ENCODE measurements around the gene PLCG1.

Gene PLCG1

DNA sequence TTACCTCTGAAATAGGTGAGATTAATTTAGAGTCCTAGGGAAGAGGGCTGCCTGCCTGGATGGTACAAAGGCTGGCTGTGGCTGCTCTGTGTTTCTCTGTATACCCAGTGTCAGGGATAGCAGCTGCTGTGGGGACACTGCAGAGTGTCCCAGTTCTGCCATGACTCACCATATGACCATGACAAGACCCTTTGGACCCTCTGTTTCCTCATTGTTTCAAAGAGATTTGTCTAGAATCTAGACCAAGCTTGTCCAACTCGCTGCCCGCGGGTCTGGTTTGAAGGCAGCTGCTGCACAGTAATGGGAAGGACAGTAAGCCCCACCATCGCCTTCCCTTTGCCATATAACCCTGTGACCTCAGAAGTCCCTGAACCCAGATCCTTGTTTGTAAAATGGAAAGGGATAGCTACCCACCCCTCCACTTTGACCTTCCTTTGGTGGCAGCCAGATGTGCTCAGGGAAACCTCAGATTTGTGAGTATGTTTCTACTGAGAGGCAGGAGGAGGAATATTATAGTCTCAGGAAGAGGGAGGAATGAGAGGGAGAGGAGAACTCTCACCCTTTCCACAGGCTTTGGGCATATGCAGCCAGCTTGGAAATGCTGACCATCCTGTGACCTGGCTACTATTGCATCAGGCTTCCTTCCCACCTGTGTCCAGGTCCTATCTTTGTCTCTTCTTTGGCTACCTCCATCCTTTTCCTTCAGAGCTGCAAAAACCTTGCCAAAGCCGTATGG, 14.0 kb downstream of the PLCG1 start:
- Histone ChIP-seq H3K9ac (ENCODE audit: low read length) (no peak overlapping the region), H3K9me3 (ENCODE audit: control insufficient read depth, low read length) (no peaks in the 10 kb centered on the region), H3K4me3 (ENCODE audit: low read length) (no peak overlapping the region), H3K36me3 (ENCODE audit: control insufficient read depth, insufficient read depth, low read length) (no peaks in the 10 kb centered on the region), H3K4me1 (ENCODE audit: control insufficient read depth, insufficient read depth, low read length) (peaks cover 21% of the 10 kb centered on the region), H3K27me3 (ENCODE audit: control insufficient read depth, insufficient read depth, low read length) (no peaks in the 10 kb centered on the region)

DNA sequence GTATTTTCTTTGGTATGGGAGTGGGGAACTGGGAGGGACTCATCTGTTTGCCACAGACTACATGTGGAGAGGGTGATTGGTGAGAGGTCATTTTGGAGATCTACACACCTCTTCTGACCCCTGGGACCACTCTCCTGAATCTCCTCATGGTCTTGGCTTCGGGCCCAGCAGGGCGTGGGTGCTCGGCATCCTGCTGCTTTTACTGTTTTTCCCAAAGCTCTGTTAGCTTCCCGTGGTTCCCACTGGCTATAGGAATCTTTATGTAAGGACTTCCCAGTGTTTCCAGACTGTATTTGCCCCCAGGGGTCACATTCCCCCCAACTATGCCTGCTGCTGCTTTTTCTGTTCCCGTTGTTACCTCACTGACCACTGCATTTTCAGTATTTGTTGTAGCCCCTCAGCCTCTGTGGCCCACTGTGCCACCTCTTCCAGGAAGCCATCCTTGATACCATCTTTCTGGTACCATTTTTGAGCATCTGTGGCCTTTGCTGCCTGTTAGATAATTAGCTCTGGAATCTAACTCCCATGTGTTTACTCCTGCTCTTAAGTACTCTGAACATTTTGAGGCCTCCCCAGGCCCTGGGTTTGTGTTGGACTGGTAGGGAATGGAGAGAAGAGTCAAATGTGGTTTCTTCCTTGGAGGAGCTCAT, 14.9 kb downstream of the PLCG1 start:
- Histone ChIP-seq H3K9ac (ENCODE audit: low read length) (no peak overlapping the region), H3K4me3 (ENCODE audit: low read length) (no peak overlapping the region), H3K9me3 (ENCODE audit: control insufficient read depth, low read length) (no peaks in the 10 kb centered on the region), H3K4me1 (ENCODE audit: control insufficient read depth, insufficient read depth, low read length) (peaks cover 17% of the 10 kb centered on the region), H3K27me3 (ENCODE audit: control insufficient read depth, insufficient read depth, low read length) (no peaks in the 10 kb centered on the region), H3K36me3 (ENCODE audit: control insufficient read depth, insufficient read depth, low read length) (no peaks in the 10 kb centered on the region)

DNA sequence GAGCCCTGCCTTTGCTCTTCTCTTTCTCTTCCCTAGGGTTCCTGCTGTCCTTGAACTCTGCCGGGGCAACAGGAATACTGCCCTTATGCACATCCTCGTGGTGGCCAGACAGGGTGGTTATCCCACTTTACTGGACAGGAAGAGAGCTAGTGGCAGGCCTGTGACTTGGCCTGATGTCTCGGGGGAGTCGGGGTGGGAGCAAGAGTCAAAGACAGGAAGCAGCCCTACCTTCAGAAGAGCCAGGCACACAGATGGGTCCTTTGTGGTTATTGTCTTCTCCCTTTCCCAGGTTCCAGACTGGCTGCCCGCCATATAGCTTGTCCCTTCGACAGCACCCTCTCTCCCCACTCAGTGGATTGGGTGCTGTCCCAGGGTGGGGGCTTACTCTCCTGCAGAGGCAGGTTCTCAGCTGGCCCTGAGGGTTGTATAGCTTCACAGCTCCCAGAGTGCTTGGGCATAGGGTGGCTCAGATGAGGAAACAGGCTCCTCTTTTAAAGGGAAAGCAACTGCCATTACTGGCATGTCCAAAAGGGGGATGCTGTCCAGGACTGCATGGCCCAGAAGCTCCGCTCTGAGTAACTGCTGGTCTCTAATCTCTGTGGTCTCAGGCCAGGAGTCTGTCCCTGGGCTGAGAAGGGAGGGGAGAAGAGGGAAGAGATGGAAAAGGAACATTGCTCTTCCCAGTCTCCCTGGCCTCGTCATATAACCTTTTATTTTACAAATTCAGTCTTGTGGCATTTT, 17.3 kb downstream of the PLCG1 start:
- H3K9me3 ChIP-seq (ENCODE audit: control insufficient read depth, low read length), result no peaks in the 10 kb centered on the region
- no peak overlapping the region for H3K4me3 ChIP-seq (ENCODE audit: low read length)
- H3K27me3 ChIP-seq (ENCODE audit: control insufficient read depth, insufficient read depth, low read length), result no peaks in the 10 kb centered on the region
- no peaks in the 10 kb centered on the region for H3K36me3 ChIP-seq (ENCODE audit: control insufficient read depth, insufficient read depth, low read length)
- H3K9ac ChIP-seq (ENCODE audit: low read length), result no peak overlapping the region
- H3K4me1 ChIP-seq (ENCODE audit: control insufficient read depth, insufficient read depth, low read length), result peaks cover 14% of the 10 kb centered on the region

DNA sequence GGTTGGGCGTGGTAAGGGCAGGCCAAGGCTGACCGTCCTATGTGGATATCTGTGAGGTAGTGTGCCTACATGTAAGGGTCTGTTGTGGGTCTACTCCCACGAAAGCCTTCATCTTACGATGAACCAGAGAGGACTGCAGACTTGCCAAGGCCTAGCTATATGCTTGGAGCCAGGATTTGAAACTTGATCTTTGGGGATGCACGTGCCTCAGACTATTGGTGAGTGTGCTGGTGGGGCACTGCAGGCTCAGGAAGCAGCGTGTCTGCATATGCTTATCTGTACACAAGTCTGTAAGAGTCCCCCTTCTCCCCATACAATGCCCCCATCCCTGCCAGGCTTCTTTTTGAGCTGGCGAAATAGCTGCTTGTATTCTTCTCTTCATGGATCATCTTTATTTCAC, 17.9 kb downstream of the PLCG1 start:
- peaks cover 7% of the 10 kb centered on the region for H3K4me1 ChIP-seq (ENCODE audit: control insufficient read depth, insufficient read depth, low read length)
- no peaks in the 10 kb centered on the region for H3K27me3 ChIP-seq (ENCODE audit: control insufficient read depth, insufficient read depth, low read length)
- no peak overlapping the region for H3K4me3 ChIP-seq (ENCODE audit: low read length)
- H3K9ac ChIP-seq (ENCODE audit: low read length), result no peak overlapping the region
- no peaks in the 10 kb centered on the region for H3K36me3 ChIP-seq (ENCODE audit: control insufficient read depth, insufficient read depth, low read length)
- no peaks in the 10 kb centered on the region for H3K9me3 ChIP-seq (ENCODE audit: control insufficient read depth, low read length)

DNA sequence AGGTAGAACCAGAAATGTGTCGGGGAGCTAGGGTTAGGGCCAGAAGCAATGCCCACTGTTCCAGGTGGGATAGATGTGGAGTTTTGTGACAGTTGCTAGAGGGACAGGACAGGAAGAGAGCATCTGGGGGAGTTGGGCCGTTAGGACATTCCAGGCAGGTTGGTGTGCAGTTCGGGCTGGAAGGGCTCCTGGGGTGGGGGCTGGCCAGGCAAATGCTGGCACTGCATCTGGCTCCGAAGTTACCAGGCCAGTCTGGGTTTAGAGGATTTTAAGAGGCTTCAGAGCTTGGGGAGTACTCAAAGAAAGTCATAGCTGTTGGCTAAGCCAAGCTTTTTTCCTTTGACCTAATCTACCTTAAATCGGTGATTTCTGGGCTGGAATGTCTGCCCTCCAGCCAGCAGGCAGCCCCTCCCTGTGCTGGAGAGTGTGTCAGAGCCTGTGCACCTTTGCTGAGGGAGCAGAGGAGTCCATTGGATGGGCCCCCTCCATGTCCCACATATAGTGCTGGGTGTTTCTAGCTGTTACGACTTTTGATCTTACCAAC, 20.8 kb downstream of the PLCG1 start:
- H3K9ac ChIP-seq (ENCODE audit: low read length), result no peak overlapping the region
- H3K27me3 ChIP-seq (ENCODE audit: control insufficient read depth, insufficient read depth, low read length), result no peaks in the 10 kb centered on the region
- no peaks in the 10 kb centered on the region for H3K9me3 ChIP-seq (ENCODE audit: control insufficient read depth, low read length)
- no peaks in the 10 kb centered on the region for H3K4me1 ChIP-seq (ENCODE audit: control insufficient read depth, insufficient read depth, low read length)
- no peaks in the 10 kb centered on the region for H3K36me3 ChIP-seq (ENCODE audit: control insufficient read depth, insufficient read depth, low read length)
- H3K4me3 ChIP-seq (ENCODE audit: low read length), result no peak overlapping the region

DNA sequence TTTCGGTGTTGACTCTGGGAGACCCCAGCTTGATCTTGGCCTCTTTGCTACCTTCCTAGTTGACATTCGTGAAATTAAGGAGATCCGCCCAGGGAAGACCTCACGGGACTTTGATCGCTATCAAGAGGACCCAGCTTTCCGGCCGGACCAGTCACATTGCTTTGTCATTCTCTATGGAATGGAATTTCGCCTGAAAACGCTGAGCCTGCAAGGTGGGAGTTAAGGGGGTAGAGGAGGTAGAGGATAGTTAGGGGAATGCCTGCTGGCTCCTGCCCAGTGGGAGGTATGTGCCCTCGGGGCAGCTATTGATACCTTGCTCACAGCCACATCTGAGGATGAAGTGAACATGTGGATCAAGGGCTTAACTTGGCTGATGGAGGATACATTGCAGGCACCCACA, 22.2 kb downstream of the PLCG1 start:
- no peaks in the 10 kb centered on the region for H3K4me1 ChIP-seq (ENCODE audit: control insufficient read depth, insufficient read depth, low read length)
- no peak overlapping the region for H3K4me3 ChIP-seq (ENCODE audit: low read length)
- peaks cover 4% of the 10 kb centered on the region for H3K36me3 ChIP-seq (ENCODE audit: control insufficient read depth, insufficient read depth, low read length)
- H3K9me3 ChIP-seq (ENCODE audit: control insufficient read depth, low read length), result no peaks in the 10 kb centered on the region
- no peak overlapping the region for H3K9ac ChIP-seq (ENCODE audit: low read length)
- H3K27me3 ChIP-seq (ENCODE audit: control insufficient read depth, insufficient read depth, low read length), result no peaks in the 10 kb centered on the region

DNA sequence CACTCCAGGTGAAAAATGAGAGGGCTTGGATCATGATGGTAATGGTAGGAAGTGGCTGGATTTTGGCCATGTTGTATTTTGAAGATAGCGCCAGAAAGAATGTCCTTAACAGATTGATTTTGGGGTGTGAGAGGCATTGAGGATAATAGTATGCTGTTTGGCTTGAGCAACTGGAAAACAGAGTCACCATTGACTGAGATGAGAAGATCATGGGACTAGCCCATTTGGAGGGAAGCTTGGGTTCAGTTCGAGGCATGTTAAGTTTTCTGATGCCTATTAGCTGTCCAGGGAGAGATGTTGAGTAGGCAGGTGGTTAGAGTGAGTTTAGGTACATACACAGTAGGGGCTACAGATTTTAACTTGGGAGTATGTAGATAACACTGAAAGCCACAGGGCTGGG, 23.3 kb downstream of the PLCG1 start:
- H3K9ac ChIP-seq (ENCODE audit: low read length), result no peak overlapping the region
- H3K4me1 ChIP-seq (ENCODE audit: control insufficient read depth, insufficient read depth, low read length), result no peaks in the 10 kb centered on the region
- no peak overlapping the region for H3K4me3 ChIP-seq (ENCODE audit: low read length)
- no peaks in the 10 kb centered on the region for H3K9me3 ChIP-seq (ENCODE audit: control insufficient read depth, low read length)
- no peaks in the 10 kb centered on the region for H3K27me3 ChIP-seq (ENCODE audit: control insufficient read depth, insufficient read depth, low read length)
- H3K36me3 ChIP-seq (ENCODE audit: control insufficient read depth, insufficient read depth, low read length), result peaks cover 14% of the 10 kb centered on the region

DNA sequence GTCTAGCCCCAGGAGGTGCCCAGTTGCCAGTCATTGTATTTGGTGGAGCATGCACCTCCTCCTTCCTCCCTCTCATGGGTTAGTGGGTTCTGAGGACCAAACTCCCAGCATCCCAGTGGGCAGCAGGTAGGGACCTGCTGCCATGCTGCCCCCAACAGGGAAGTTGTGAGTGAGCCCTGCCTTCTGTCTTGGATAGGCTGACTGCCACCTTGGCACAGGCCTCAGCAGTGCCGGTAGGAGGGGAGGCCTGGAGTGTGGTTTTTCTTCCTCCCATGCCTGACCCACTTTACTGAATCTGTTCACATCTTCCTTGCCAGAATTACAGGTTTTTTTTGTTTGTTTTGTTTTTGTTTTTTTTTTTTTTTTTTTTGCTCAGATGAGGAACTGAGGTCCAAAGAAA, 24.5 kb downstream of the PLCG1 start:
- Histone ChIP-seq H3K36me3 (ENCODE audit: control insufficient read depth, insufficient read depth, low read length) (peaks cover 26% of the 10 kb centered on the region), H3K27me3 (ENCODE audit: control insufficient read depth, insufficient read depth, low read length) (no peaks in the 10 kb centered on the region), H3K4me3 (ENCODE audit: low read length) (no peak overlapping the region), H3K9me3 (ENCODE audit: control insufficient read depth, low read length) (no peaks in the 10 kb centered on the region), H3K4me1 (ENCODE audit: control insufficient read depth, insufficient read depth, low read length) (no peaks in the 10 kb centered on the region), H3K9ac (ENCODE audit: low read length) (no peak overlapping the region)

DNA sequence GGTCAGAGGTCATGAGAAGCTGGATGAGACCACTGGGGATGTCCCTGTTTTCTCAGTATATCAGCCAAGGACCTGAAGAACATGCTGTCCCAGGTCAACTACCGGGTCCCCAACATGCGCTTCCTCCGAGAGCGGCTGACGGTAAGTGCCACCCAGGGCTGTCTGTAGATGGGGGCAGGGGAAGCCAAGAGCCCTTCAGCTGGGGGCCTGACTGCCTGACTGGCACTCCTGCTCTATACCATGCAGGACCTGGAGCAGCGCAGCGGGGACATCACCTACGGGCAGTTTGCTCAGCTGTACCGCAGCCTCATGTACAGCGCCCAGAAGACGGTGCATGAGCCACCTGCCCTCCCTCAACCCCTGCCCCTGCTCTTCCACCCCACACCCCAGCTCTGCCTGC, 25.1 kb downstream of the PLCG1 start:
- Histone ChIP-seq H3K9ac (ENCODE audit: low read length) (no peak overlapping the region), H3K36me3 (ENCODE audit: control insufficient read depth, insufficient read depth, low read length) (peaks cover 26% of the 10 kb centered on the region)

DNA sequence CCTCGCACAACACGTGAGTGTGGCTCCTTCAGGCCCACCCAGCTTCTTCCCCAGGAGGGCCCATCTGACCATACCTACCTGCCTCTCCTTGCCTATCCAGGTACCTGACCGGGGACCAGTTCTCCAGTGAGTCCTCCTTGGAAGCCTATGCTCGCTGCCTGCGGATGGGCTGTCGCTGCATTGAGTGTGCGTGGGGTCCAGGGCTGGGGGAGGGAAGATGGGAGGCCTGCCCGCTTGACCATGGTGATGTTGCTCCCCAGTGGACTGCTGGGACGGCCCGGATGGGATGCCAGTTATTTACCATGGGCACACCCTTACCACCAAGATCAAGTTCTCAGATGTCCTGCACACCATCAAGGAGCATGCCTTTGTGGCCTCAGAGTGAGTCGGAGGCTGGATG, 26.5 kb downstream of the PLCG1 start:
- H3K36me3 ChIP-seq (ENCODE audit: control insufficient read depth, insufficient read depth, low read length), result peaks cover 26% of the 10 kb centered on the region
- no peaks in the 10 kb centered on the region for H3K27me3 ChIP-seq (ENCODE audit: control insufficient read depth, insufficient read depth, low read length)
- H3K4me1 ChIP-seq (ENCODE audit: control insufficient read depth, insufficient read depth, low read length), result no peaks in the 10 kb centered on the region
- H3K9ac ChIP-seq (ENCODE audit: low read length), result no peak overlapping the region
- no peaks in the 10 kb centered on the region for H3K9me3 ChIP-seq (ENCODE audit: control insufficient read depth, low read length)
- H3K4me3 ChIP-seq (ENCODE audit: low read length), result no peak overlapping the region

More for the DNA sequence above, 25.1 kb downstream of the PLCG1 start:
- no peaks in the 10 kb centered on the region for H3K27me3 ChIP-seq (ENCODE audit: control insufficient read depth, insufficient read depth, low read length)
- no peaks in the 10 kb centered on the region for H3K9me3 ChIP-seq (ENCODE audit: control insufficient read depth, low read length)
- no peaks in the 10 kb centered on the region for H3K4me1 ChIP-seq (ENCODE audit: control insufficient read depth, insufficient read depth, low read length)
- no peak overlapping the region for H3K4me3 ChIP-seq (ENCODE audit: low read length)

DNA sequence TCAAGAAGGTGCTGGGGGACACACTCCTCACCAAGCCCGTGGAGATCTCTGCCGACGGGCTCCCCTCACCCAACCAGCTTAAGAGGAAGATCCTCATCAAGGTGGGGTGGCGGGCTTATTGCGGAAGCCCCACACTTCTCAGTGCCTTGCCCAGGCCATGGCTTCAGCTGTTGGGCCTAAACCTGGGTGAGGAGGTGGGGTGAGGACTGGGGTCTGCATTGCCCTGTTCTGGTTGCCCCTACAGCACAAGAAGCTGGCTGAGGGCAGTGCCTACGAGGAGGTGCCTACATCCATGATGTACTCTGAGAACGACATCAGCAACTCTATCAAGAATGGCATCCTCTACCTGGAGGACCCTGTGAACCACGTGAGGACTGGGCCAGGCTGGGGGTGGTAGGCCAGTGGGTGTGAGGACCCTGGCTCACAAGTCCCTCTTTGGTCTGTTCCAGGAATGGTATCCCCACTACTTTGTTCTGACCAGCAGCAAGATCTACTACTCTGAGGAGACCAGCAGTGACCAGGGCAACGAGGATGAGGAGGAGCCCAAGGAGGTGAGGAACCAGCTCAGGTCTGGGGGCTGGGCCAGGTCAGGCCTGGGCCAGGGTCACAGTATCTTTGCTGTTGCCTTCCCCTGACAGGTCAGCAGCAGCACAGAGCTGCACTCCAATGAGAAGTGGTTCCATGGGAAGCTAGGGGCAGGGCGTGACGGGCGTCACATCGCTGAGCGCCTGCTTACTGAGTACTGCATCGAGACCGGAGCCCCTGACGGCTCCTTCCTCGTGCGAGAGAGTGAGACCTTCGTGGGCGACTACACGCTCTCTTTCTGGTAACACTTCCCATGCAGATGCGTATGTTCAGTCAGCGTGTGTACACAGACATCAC, 27.9 kb downstream of the PLCG1 start:
- Histone ChIP-seq H3K9me3 (ENCODE audit: control insufficient read depth, low read length) (no peaks in the 10 kb centered on the region), H3K9ac (ENCODE audit: low read length) (no peak overlapping the region), H3K4me1 (ENCODE audit: control insufficient read depth, insufficient read depth, low read length) (no peaks in the 10 kb centered on the region), H3K4me3 (ENCODE audit: low read length) (no peak overlapping the region), H3K36me3 (ENCODE audit: control insufficient read depth, insufficient read depth, low read length) (peaks cover 26% of the 10 kb centered on the region), H3K27me3 (ENCODE audit: control insufficient read depth, insufficient read depth, low read length) (no peaks in the 10 kb centered on the region)

Measured in mucosa of stomach (tissue), 1 donor.